SK-N-SH (cell line): ENCODE results near the gene ARMC9. TPM values are rescaled to one million over a fixed set of nuclear protein-coding genes. Genes with fewer than 3 reads are reported as not detected.

Experiments used
- CTCF ChIA-PET: fragments of 300-600, 350-600 bp; formaldehyde crosslinking; extraction: SDS; loops from one replicate; lab custom pipeline; 2021; lab: Yijun Ruan, JAX
- POLR2A ChIA-PET: fragments of 350-600 bp; sonication (Branson Sonifier 250); formaldehyde crosslinking; extraction: SDS; loops from one replicate; lab custom pipeline; 2020; ENCODE audit warnings: antibody characterized with exemption, inconsistent platforms; lab: Yijun Ruan, JAX
- DNase-seq: peaks from one replicate; pipeline ENCODE4 v3.0.0; 2012
- H2AFZ ChIP-seq: fragments of 200-600 bp; sonication (generic); 2 replicates; pipeline ENCODE4 v1.8.1; 2016; ENCODE audit warnings: antibody characterized with exemption, mild to moderate bottlenecking, low read depth
- H3F3A ChIP-seq: fragments of 200-600 bp; sonication (generic); replicated peaks from 2 replicates; pipeline ENCODE3; 2016; ENCODE audit warnings: antibody characterized with exemption, mild to moderate bottlenecking; ENCODE audit not compliant: insufficient read depth
- H3K27ac ChIP-seq, 2 experiments: fragments of 200-500 bp in 1 of 2; fragments of 200-600 bp in 1 of 2; sonication (Bioruptor generic) in 1 of 2; sonication (generic), shearing (Covaris generic) in 1 of 2; 2 replicates each; pipeline versions ENCODE4 v1.5.1 to v1.6.1; 2014 to 2016; ENCODE audit warnings: low read depth in 2 of 2, inconsistent platforms in 1 of 2, low read length in 1 of 2, mild to moderate bottlenecking in 1 of 2, mixed read lengths in 1 of 2
- H3K27me3 ChIP-seq: fragments of 200-600 bp; sonication (generic), shearing (Covaris generic); 2 replicates; pipeline ENCODE4 v1.6.1; 2016; ENCODE audit warnings: mixed run types; ENCODE audit not compliant: insufficient read depth
- H3K36me3 ChIP-seq, 2 experiments: fragments of 200-500 bp in 1 of 2; fragments of 200-600 bp in 1 of 2; sonication (Bioruptor generic) in 1 of 2; sonication (generic) in 1 of 2; replicated peaks in 1 of 2; 2 replicates each; pipeline versions ENCODE3 to v1.5.1; 2014 to 2016; ENCODE audit warnings: low read length in 1 of 2, mild to moderate bottlenecking in 1 of 2; ENCODE audit not compliant: insufficient read depth in 2 of 2, control insufficient read depth in 1 of 2
- H3K4me1 ChIP-seq, 2 experiments: fragments of 200-500 bp in 1 of 2; fragments of 200-600 bp in 1 of 2; sonication (Bioruptor generic) in 1 of 2; sonication (generic), shearing (Covaris generic) in 1 of 2; 2 replicates each; pipeline versions ENCODE4 v1.5.1 to v1.6.1; 2014 to 2016; ENCODE audit warnings: low read depth in 1 of 2, low read length in 1 of 2, mixed run types in 1 of 2; ENCODE audit not compliant: insufficient read depth in 2 of 2, control insufficient read depth in 1 of 2
- H3K4me2 ChIP-seq: fragments of 200-600 bp; sonication (generic), shearing (Covaris generic); 2 replicates; pipeline ENCODE4 v1.6.1; 2017; ENCODE audit warnings: mixed run types
- H3K4me3 ChIP-seq, 2 experiments: fragments of 200-500 bp in 1 of 2; fragments of 200-600 bp in 1 of 2; sonication (Bioruptor generic) in 1 of 2; sonication (generic), shearing (Covaris generic) in 1 of 2; 2 replicates each; pipeline versions ENCODE4 v1.5.1 to v1.8.1; 2014 to 2016; ENCODE audit warnings: low read depth in 2 of 2, inconsistent platforms in 1 of 2, low read length in 1 of 2, mild to moderate bottlenecking in 1 of 2, mixed read lengths in 1 of 2, moderate library complexity in 1 of 2
- H3K79me2 ChIP-seq: fragments of 200-600 bp; sonication (generic); 2 replicates; pipeline ENCODE4 v1.8.1; 2017; ENCODE audit warnings: mild to moderate bottlenecking; ENCODE audit not compliant: insufficient read depth
- H3K9ac ChIP-seq: fragments of 200-600 bp; sonication (generic); 2 replicates; pipeline ENCODE4 v1.6.1; 2017; ENCODE audit warnings: mixed run types
- H3K9me2 ChIP-seq: fragments of 200-600 bp; sonication (generic); 2 replicates; pipeline ENCODE4 v1.6.1; 2017; ENCODE audit warnings: mixed run types
- H3K9me3 ChIP-seq: fragments of 200-600 bp; sonication (generic); 2 replicates; pipeline ENCODE4 v1.6.1; 2017; ENCODE audit warnings: mixed run types, mild to moderate bottlenecking, moderate library complexity
- H4K20me1 ChIP-seq: fragments of 200-600 bp; sonication (generic); 2 replicates; pipeline ENCODE4 v1.6.1; 2017; ENCODE audit warnings: mild to moderate bottlenecking, mixed run types; ENCODE audit not compliant: insufficient read depth
- CHD2 ChIP-seq: fragments of 150-350 bp; IDR thresholded peaks from 2 replicates; pipeline ENCODE4 v1.6.1; 2018; ENCODE audit warnings: low read length; ENCODE audit not compliant: partially characterized antibody
- ELF1 ChIP-seq: IDR thresholded peaks from 2 replicates; pipeline ENCODE4 v1.4.0; 2012
- EP300 ChIP-seq, 2 experiments: IDR thresholded peaks; 2 replicates each; pipeline versions ENCODE4 v1.4.0 to v1.6.1; 2012; ENCODE audit warnings: borderline replicate concordance in 1 of 2, low read depth in 1 of 2, low read length in 1 of 2
- EZH2phosphoT487 ChIP-seq: fragments of 200-600 bp; sonication (generic); IDR thresholded peaks from 2 replicates; pipeline ENCODE4 v1.6.1; 2017; ENCODE audit warnings: low read depth, mixed run types, mild to moderate bottlenecking, antibody characterized with exemption, moderate library complexity, borderline replicate concordance
- MEF2A ChIP-seq: IDR thresholded peaks from 2 replicates; pipeline ENCODE4 v1.4.0; 2012; ENCODE audit warnings: low read depth, borderline replicate concordance
- NFIC ChIP-seq: IDR thresholded peaks from 2 replicates; pipeline ENCODE4 v1.4.0; 2012; ENCODE audit warnings: borderline replicate concordance
- POLR2AphosphoS5 ChIP-seq: IDR thresholded peaks from 2 replicates; pipeline ENCODE4 v1.6.1; 2012; ENCODE audit warnings: low read depth, low read length
- RCOR1 ChIP-seq: fragments of 150-350 bp; IDR thresholded peaks from 2 replicates; pipeline ENCODE4 v1.6.1; 2017; ENCODE audit warnings: antibody characterized with exemption, low read length
- TAF1 ChIP-seq: IDR thresholded peaks from 2 replicates; pipeline ENCODE4 v1.6.1; 2012; ENCODE audit warnings: low read depth, mild to moderate bottlenecking, low read length, moderate library complexity, borderline replicate concordance
- TCF12 ChIP-seq: IDR thresholded peaks from 2 replicates; pipeline ENCODE4 v1.4.0; 2012
- TEAD4 ChIP-seq: IDR thresholded peaks from 2 replicates; pipeline ENCODE4 v1.4.0; 2012; ENCODE audit warnings: mild to moderate bottlenecking, borderline replicate concordance; ENCODE audit not compliant: insufficient read depth
- ZBTB33 ChIP-seq: IDR thresholded peaks from 2 replicates; pipeline ENCODE4 v1.4.0; 2012; ENCODE audit warnings: low read depth, borderline replicate concordance
- WGBS: methylation state at CpG from one replicate; pipeline ENCODE4 v1.1.6; 2017; ENCODE audit warnings: low lambda C conversion rate; 5-methylcytosine and 5-hydroxymethylcytosine counted together
- polyA plus RNA-seq, 3 experiments: library from polyadenylated mRNA; depleted of rRNA; stranded (reverse); fragments of >200 nt; gene quantifications; 2 replicates each; pipeline ENCODE4 v1.2.3, GENCODE V29; 2012
- TF ChIP-seq, protein P1 (sequence below): fragments of 150-350 bp; IDR thresholded peaks from 2 replicates; pipeline ENCODE4 v1.6.1; 2016; ENCODE audit warnings: mild to moderate bottlenecking, low read depth, low read length
- TF ChIP-seq, protein P2 (sequence below): fragments of 150-350 bp; IDR thresholded peaks from 2 replicates; pipeline ENCODE4 v1.6.1; 2017; ENCODE audit warnings: antibody characterized with exemption, low read length, low read depth, borderline replicate concordance

ARMC9 gene
- polyA plus RNA-seq, 1 of the 3 experiments (the other 2 are of a cell fraction) = 25.3 TPM

GRCh38 chr2:231201475-231201814 is 3.0 kb downstream of the ARMC9 start:
- Histone ChIP-seq H3K9me3 (no peaks in the 10 kb centered on the region), H3K36me3 (no peaks in the 10 kb centered on the region), H3K4me3 (no peak overlapping the region), H3K27me3 (no peaks in the 10 kb centered on the region), H2AFZ (no peak overlapping the region), H3F3A (peaks cover 4% of the 10 kb centered on the region), H3K9ac (no peak overlapping the region), H3K9me2 (no peaks in the 10 kb centered on the region), H3K27ac (no peak overlapping the region), H4K20me1 (no peaks in the 10 kb centered on the region; the same call in 1 of the 2 replicates), H3K4me1 (peaks cover 10 to 17% of the 10 kb centered on the region in 2 experiments; a peak in 2 of 4 replicates), H3K4me2 (0 out of 2 replicates have a peak overlapping the region, but pooled peaks have one; percentile 21), H3K79me2 (peaks cover 49% of the 10 kb centered on the region)
- TF ChIP-seq RCOR1 = no peak
- no peak for TF ChIP-seq MEF2A
- no peak for TF ChIP-seq TEAD4
- no peak for TF ChIP-seq TAF1
- no peak for TF ChIP-seq ELF1
- TF ChIP-seq ZBTB33 = no peak
- TF ChIP-seq, protein P1, sequence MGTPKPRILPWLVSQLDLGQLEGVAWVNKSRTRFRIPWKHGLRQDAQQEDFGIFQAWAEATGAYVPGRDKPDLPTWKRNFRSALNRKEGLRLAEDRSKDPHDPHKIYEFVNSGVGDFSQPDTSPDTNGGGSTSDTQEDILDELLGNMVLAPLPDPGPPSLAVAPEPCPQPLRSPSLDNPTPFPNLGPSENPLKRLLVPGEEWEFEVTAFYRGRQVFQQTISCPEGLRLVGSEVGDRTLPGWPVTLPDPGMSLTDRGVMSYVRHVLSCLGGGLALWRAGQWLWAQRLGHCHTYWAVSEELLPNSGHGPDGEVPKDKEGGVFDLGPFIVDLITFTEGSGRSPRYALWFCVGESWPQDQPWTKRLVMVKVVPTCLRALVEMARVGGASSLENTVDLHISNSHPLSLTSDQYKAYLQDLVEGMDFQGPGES = no peak
- no peak for TF ChIP-seq CHD2
- no peak for TF ChIP-seq POLR2AphosphoS5
- no peak for TF ChIP-seq EP300 (IDR thresholded peaks at IDR 0.05; ENCODE audit: borderline replicate concordance in 1 of 2, low read depth in 1 of 2, low read length in 1 of 2)
- 83% methylated on average over 4 of the region's 4 CpGs for WGBS
- no peak for DNase-seq
- ChIA-PET POLR2A (no interaction called here), CTCF (interaction anchor here (0.5 to 2.6 kb wide), 9 partner anchors 9 to 487 kb away, joined by 3 to 12 read pairs (median 4); no protein-coding TSS in a partner anchor)

GRCh38 chr2:231203087-231203486 is 4.7 kb downstream of the ARMC9 start:
- Histone ChIP-seq H3K9me2 (no peaks in the 10 kb centered on the region), H3K27ac (no peak overlapping the region), H3K27me3 (no peaks in the 10 kb centered on the region), H2AFZ (no peak overlapping the region), H3K4me3 (no peak overlapping the region), H3F3A (peaks cover 4% of the 10 kb centered on the region), H4K20me1 (no peaks in the 10 kb centered on the region; the same call in 1 of the 2 replicates), H3K4me1 (peaks cover 10 to 13% of the 10 kb centered on the region in 2 experiments; a peak in 2 of 4 replicates), H3K79me2 (peaks cover 49% of the 10 kb centered on the region), H3K4me2 (no peak overlapping the region), H3K9ac (no peak overlapping the region), H3K36me3 (peaks cover 1 to 5% of the 10 kb centered on the region in 2 experiments), H3K9me3 (no peaks in the 10 kb centered on the region)
- DNase-seq = no peak
- WGBS = 94% methylated on average over 7 of the region's 7 CpGs
- ChIA-PET POLR2A (no interaction called here), CTCF (interaction anchor here (1.3 to 2.2 kb wide), 3 partner anchors 10 to 209 kb away, joined by 4 to 5 read pairs (median 4); no protein-coding TSS in a partner anchor)
- no peak for TF ChIP-seq MEF2A
- TF ChIP-seq TCF12 = no peak
- TF ChIP-seq, protein P1 = no peak
- no peak for TF ChIP-seq EZH2phosphoT487
- TF ChIP-seq TEAD4 = no peak
- TF ChIP-seq CHD2 = no peak
- TF ChIP-seq, protein P2, sequence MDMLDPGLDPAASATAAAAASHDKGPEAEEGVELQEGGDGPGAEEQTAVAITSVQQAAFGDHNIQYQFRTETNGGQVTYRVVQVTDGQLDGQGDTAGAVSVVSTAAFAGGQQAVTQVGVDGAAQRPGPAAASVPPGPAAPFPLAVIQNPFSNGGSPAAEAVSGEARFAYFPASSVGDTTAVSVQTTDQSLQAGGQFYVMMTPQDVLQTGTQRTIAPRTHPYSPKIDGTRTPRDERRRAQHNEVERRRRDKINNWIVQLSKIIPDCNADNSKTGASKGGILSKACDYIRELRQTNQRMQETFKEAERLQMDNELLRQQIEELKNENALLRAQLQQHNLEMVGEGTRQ = no peak
- TF ChIP-seq NFIC = no peak
- no peak for TF ChIP-seq EP300 (IDR thresholded peaks at IDR 0.05; ENCODE audit: borderline replicate concordance in 1 of 2, low read depth in 1 of 2, low read length in 1 of 2)
- TF ChIP-seq TAF1 = no peak
